Fibroblast of lung (primary cell): ENCODE results near the gene CHCHD2. TPM values are rescaled to one million over a fixed set of nuclear protein-coding genes. Genes with fewer than 3 reads are reported as not detected.
"Not testable (repeated sequence)": the region's sequence is repeated elsewhere in the genome, so short reads cannot be mapped to it uniquely, and the experiment has no call there.

Experiments used
- DNase-seq, 2 donors: peaks; one replicate each; pipeline versions ENCODE4 v3.0.0 to v3.0.0-alpha.2; 2010; ENCODE audit warnings: low read depth in 2 of 2
- H2AFZ ChIP-seq: 2 replicates; pipeline ENCODE4 v1.5.1; 2012; ENCODE audit warnings: low read length, control low read depth, inconsistent platforms
- H3K27ac ChIP-seq: 2 replicates; pipeline ENCODE4 v1.5.1; 2011; ENCODE audit warnings: low read length, control low read depth; ENCODE audit not compliant: insufficient read depth
- H3K27me3 ChIP-seq: 2 replicates; pipeline ENCODE4 v1.5.1; 2011; ENCODE audit warnings: mild to moderate bottlenecking, low read length; ENCODE audit not compliant: control insufficient read depth, insufficient read depth
- H3K36me3 ChIP-seq: 2 replicates; pipeline ENCODE4 v1.5.1; 2011; ENCODE audit warnings: low read length; ENCODE audit not compliant: control insufficient read depth, insufficient read depth
- H3K4me1 ChIP-seq: 2 replicates; pipeline ENCODE4 v1.5.1; 2011; ENCODE audit warnings: low read length; ENCODE audit not compliant: control insufficient read depth, insufficient read depth; ENCODE audit errors: extremely low read depth
- H3K4me2 ChIP-seq: 2 replicates; pipeline ENCODE4 v1.5.1; 2011; ENCODE audit warnings: low read length, control low read depth; ENCODE audit not compliant: insufficient read depth; ENCODE audit errors: extremely low read depth
- H3K4me3 ChIP-seq, 4 experiments: fragments of 200-600 bp in 1 of 4; sonication (generic) in 1 of 4; replicated peaks in 1 of 4; 2 replicates each; pipeline ENCODE4 v1.5.1; 2011 to 2016; ENCODE audit warnings: low read length in 4 of 4, low read depth in 3 of 4, mild to moderate bottlenecking in 3 of 4, control low read depth in 2 of 4, inconsistent platforms in 1 of 4, mixed read lengths in 1 of 4; ENCODE audit not compliant: insufficient read depth in 1 of 4; ENCODE audit errors: control extremely low read depth in 1 of 4
- H3K79me2 ChIP-seq: 2 replicates; pipeline ENCODE4 v1.5.1; 2012; ENCODE audit warnings: mild to moderate bottlenecking, low read length, inconsistent platforms; ENCODE audit not compliant: control insufficient read depth, insufficient read depth
- H3K9ac ChIP-seq: 2 replicates; pipeline ENCODE4 v1.5.1; 2011; ENCODE audit warnings: mild to moderate bottlenecking, low read length, control low read depth; ENCODE audit not compliant: insufficient read depth
- H3K9me3 ChIP-seq: 2 replicates; pipeline ENCODE4 v1.5.1; 2012; ENCODE audit warnings: low read depth, low read length; ENCODE audit not compliant: control insufficient read depth, insufficient read depth
- H4K20me1 ChIP-seq: 2 replicates; pipeline ENCODE4 v1.5.1; 2011; ENCODE audit warnings: low read length; ENCODE audit not compliant: control insufficient read depth, insufficient read depth; ENCODE audit errors: extremely low read depth
- EZH2 ChIP-seq: IDR thresholded peaks from 2 replicates; pipeline ENCODE4 v1.5.1; 2012; ENCODE audit warnings: low read length, control low read depth, mild to moderate bottlenecking; ENCODE audit errors: missing control alignments
- polyA plus RNA-seq, 2 donors: library from polyadenylated mRNA; depleted of rRNA in 1 of 2; stranded (reverse) in 1 of 2; unstranded in 1 of 2; fragments of >200 nt; gene quantifications; 2 replicates each; pipeline ENCODE4 v1.2.1, GENCODE V29; 2011 to 2012; ENCODE audit warnings: missing spikeins in 1 of 2
- total RNA-seq: library from RNA; depleted of rRNA; stranded (reverse); fragments of >200 nt; gene quantifications from 2 replicates; pipeline ENCODE4 v1.2.1, GENCODE V29; 2014
- TF ChIP-seq, protein P1 (sequence below), 2 donors: IDR thresholded peaks in 1 of 2; conservative IDR thresholded peaks in 1 of 2; 1 replicate in 1 of 2; 2 replicates in 1 of 2; pipeline ENCODE4 v1.5.1; 2011 to 2012; ENCODE audit warnings: low read length in 2 of 2, control low read depth in 1 of 2, inconsistent platforms in 1 of 2, low read depth in 1 of 2, mild to moderate bottlenecking in 1 of 2

The CHCHD2 gene
- total and polyA plus RNA-seq, 2 donors (not counting 1 experiment from before 2014, with no cell fraction given), result 232 to 338 TPM

DNA sequence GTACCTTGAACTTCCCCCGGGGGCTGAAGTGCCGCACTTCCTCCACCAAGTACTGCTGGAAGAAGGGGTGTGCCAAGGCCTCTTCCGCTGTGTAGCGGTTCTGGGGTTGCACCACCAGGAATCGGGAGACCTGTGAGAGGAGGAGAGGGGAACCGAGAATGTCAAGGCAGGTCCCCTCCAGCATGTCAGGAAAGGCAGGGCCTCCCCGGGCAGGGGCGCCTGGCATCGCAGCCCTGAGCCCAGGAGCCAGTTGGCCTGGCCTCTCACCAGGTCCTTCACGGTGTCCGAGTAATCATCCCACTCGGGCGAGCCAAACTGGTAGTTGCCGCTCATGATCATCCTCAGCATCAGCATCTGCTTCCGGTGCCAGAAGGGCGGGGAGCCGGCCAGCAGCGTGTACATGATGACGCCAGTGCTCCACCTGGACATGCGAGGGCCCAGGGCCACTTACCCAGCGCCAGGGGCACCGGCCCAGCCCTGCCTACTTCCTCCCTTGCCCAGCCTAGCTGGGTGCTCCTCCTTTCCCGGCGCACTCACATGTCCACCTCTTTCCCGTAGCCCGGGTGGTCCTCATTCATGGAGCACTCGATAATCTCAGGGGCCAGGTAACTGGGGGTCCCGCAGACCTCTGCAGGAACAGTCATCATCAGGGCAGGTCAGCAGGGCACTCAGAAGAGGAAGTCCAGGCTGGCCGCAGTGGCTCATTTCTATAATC is 24.5 kb downstream of the CHCHD2 start:
- H2AFZ ChIP-seq, result no peak overlapping the region
- no peak overlapping the region for H3K4me2 ChIP-seq
- no peaks in the 10 kb centered on the region for H3K4me1 ChIP-seq
- no peak overlapping the region for H3K9ac ChIP-seq
- no peak for DNase-seq
- no peak overlapping the region for H3K4me3 ChIP-seq
- no peaks in the 10 kb centered on the region for H3K79me2 ChIP-seq
- peaks cover 8% of the 10 kb centered on the region for H3K36me3 ChIP-seq
- no peaks in the 10 kb centered on the region for H3K9me3 ChIP-seq
- no peak for TF ChIP-seq EZH2
- TF ChIP-seq, protein P1, sequence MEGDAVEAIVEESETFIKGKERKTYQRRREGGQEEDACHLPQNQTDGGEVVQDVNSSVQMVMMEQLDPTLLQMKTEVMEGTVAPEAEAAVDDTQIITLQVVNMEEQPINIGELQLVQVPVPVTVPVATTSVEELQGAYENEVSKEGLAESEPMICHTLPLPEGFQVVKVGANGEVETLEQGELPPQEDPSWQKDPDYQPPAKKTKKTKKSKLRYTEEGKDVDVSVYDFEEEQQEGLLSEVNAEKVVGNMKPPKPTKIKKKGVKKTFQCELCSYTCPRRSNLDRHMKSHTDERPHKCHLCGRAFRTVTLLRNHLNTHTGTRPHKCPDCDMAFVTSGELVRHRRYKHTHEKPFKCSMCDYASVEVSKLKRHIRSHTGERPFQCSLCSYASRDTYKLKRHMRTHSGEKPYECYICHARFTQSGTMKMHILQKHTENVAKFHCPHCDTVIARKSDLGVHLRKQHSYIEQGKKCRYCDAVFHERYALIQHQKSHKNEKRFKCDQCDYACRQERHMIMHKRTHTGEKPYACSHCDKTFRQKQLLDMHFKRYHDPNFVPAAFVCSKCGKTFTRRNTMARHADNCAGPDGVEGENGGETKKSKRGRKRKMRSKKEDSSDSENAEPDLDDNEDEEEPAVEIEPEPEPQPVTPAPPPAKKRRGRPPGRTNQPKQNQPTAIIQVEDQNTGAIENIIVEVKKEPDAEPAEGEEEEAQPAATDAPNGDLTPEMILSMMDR (conservative IDR thresholded peaks at IDR 0.05 in 1 of 2, IDR thresholded peaks at IDR 0.05 in 1 of 2; ENCODE audit: low read depth in 1 of 2, low read length in 2 of 2), result no peak
- no peaks in the 10 kb centered on the region for H4K20me1 ChIP-seq
- no peaks in the 10 kb centered on the region for H3K27me3 ChIP-seq
- H3K27ac ChIP-seq, result no peak overlapping the region

DNA sequence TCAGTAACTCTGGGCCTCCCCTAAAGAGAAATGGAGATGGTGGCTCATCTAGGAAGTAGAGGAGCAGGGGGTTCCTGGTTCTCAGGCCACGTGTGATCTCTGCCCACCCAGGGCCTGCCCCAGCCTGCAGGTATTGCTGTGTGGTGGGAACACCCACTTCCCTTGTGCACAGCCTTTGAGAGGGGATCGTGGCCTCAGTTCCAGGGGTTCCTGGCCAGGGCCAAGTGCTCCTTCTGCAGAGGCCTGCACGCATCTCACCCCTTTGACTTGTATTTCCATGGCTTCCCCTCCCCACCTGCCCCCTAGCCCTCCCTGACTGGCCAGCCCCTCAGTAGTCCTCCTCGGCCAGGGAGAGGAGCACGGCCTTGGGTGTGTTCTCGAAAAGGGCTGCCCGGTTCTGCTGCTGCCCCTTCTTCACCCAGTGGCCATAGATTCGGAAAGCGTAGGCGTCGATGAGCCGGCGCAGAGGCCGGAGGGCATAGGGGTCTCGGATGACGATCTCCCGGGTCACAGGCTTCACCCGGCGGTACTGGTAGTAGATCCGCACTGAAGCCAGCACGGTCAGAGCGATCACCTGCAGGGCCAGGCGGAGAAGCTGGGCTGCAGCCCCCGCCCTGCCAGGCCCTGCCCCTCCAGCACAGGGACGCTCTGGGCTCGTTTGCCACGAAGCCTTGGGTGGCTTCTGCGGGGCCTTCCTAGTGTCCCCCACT is 25.4 kb downstream of the CHCHD2 start:
- H3K79me2 ChIP-seq, H3K27me3 ChIP-seq, H3K4me3 ChIP-seq, H3K36me3 ChIP-seq, H3K9me3 ChIP-seq, DNase-seq, H3K9ac ChIP-seq, H3K4me2 ChIP-seq, H4K20me1 ChIP-seq, H3K27ac ChIP-seq, H3K4me1 ChIP-seq, H2AFZ ChIP-seq: not testable (repeated sequence)

DNA sequence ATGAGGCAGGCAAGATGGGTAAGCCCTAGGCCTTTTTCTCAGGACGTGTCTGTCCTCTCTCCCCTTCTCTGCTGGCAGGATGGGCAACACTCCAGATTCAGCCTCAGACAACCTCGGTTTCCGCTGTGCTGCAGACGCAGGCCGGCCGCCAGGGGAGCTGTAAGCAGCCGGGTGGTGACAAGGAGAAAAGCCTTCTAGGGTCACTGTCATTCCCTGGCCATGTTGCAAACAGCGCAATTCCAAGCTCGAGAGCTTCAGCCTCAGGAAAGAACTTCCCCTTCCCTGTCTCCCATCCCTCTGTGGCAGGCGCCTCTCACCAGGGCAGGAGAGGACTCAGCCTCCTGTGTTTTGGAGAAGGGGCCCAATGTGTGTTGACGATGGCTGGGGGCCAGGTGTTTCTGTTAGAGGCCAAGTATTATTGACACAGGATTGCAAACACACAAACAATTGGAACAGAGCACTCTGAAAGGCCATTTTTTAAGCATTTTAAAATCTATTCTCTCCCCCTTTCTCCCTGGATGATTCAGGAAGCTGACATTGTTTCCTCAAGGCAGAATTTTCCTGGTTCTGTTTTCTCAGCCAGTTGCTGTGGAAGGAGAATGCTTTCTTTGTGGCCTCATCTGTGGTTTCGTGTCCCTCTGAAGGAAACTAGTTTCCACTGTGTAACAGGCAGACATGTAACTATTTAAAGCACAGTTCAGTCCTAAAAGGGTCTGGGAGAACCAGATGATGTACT is 26.7 kb downstream of the CHCHD2 start:
- Histone ChIP-seq H3K4me3 (no peak overlapping the region), H3K79me2 (no peaks in the 10 kb centered on the region), H3K9ac (no peak overlapping the region), H3K9me3 (no peaks in the 10 kb centered on the region), H3K27me3 (no peaks in the 10 kb centered on the region), H2AFZ (no peak overlapping the region), H3K27ac (no peak overlapping the region), H3K4me1 (no peaks in the 10 kb centered on the region), H3K4me2 (no peak overlapping the region), H4K20me1 (no peaks in the 10 kb centered on the region), H3K36me3 (peaks cover 9% of the 10 kb centered on the region)
- peak; percentile 73 to 79 for DNase-seq
- TF ChIP-seq, protein P1 (conservative IDR thresholded peaks at IDR 0.05 in 1 of 2, IDR thresholded peaks at IDR 0.05 in 1 of 2; ENCODE audit: low read depth in 1 of 2, low read length in 2 of 2), result peak; percentile 78 to 95
- no peak for TF ChIP-seq EZH2
